Uterus (tissue), 2 donors: Measurements from ENCODE around the gene NTPCR.

ENCODE experiments used
- CTCF ChIP-seq, 4 experiments: fragments of 200-600 bp in 2 of 4; fragments of 450-650 bp in 2 of 4; sonication (generic) in 2 of 4; IDR thresholded peaks; one replicate each; pipeline ENCODE4 v1.5.1; 2016 to 2019; ENCODE audit warnings: antibody characterized with exemption in 4 of 4, mild to moderate bottlenecking in 2 of 4, moderate library complexity in 1 of 4
- POLR2A ChIP-seq, 2 donors: fragments of 450-650 bp; IDR thresholded peaks; one replicate each; pipeline ENCODE4 v1.6.1; 2016; ENCODE audit warnings: antibody characterized with exemption in 2 of 2, mild to moderate bottlenecking in 1 of 2, moderate library complexity in 1 of 2

- TF ChIP-seq CTCF (IDR thresholded peaks at IDR 0.05) (no peak), POLR2A (IDR thresholded peaks at IDR 0.05) (no peak)
Observed at GRCh38 chr1:232936941-232937340, 13.5 kb upstream of the NTPCR start.
